Left lung (tissue), 10 donors: ENCODE results near the gene ACYP1. TPM values are rescaled to one million over a fixed set of nuclear protein-coding genes. Genes with fewer than 3 reads are reported as not detected.

ENCODE experiments used
- ATAC-seq: fragments of 200-7000 bp; cut with Tn5 transposase; one replicate; pipeline ENCODE4 v1.9.1; 2020; ENCODE audit warnings: moderate library complexity
- DNase-seq, 4 donors: peaks; one replicate each; pipeline ENCODE4 v3.0.0-alpha.2; 2013 to 2020
- H3K27ac ChIP-seq, 2 donors: fragments of 200-600 bp; sonication (generic) in 1 of 2; one replicate each; pipeline versions ENCODE4 v1.5.0 to v1.8.0; 2020 to 2021
- H3K27me3 ChIP-seq, 2 donors: fragments of 200-600 bp; sonication (generic) in 1 of 2; one replicate each; pipeline versions ENCODE4 v1.5.0 to v1.8.0; 2020 to 2021
- H3K36me3 ChIP-seq, 2 donors: fragments of 200-600 bp; sonication (generic) in 1 of 2; one replicate each; pipeline versions ENCODE4 v1.5.0 to v1.8.0; 2020 to 2021
- H3K4me1 ChIP-seq, 2 donors: fragments of 200-600 bp; one replicate each; pipeline ENCODE4 v1.8.0; 2021
- H3K4me3 ChIP-seq, 2 donors: fragments of 200-600 bp; sonication (generic) in 1 of 2; one replicate each; pipeline versions ENCODE4 v1.5.0 to v1.8.0; 2020 to 2021; ENCODE audit warnings: mild to moderate bottlenecking in 1 of 2
- H3K9me3 ChIP-seq, 2 donors: fragments of 200-600 bp; sonication (generic) in 1 of 2; one replicate each; pipeline versions ENCODE4 v1.5.0 to v1.8.0; 2020 to 2021
- intact Hi-C, 2 donors: fragments of 100-400 bp; cut with DNase I; formaldehyde crosslinking; loops; one replicate each; pipeline versions ENCODE4 v1.11.2 to v1.14.2; 2022
- polyA plus RNA-seq, 6 donors: library from polyadenylated mRNA; unstranded; fragments of 120-200 nt; gene quantifications; one replicate each; pipeline ENCODE4 v1.2.1, GENCODE V29; 2013; ENCODE audit not compliant: insufficient read length in 6 of 6
- total RNA-seq, 2 donors: library from RNA; stranded (reverse); fragmentation: NEBNext Ultra II Directional; extraction: Animal tissue kit (Norgen Biotek cat#: 25700); gene quantifications; one replicate each; pipeline ENCODE4 v1.2.1, GENCODE V29; 2021
- TF ChIP-seq, protein P1 (sequence below), 2 donors: fragments of 200-600 bp; sonication (generic) in 1 of 2; IDR thresholded peaks; one replicate each; pipeline versions ENCODE4 v1.5.0 to v1.8.0; 2021; ENCODE audit warnings: antibody characterized with exemption in 2 of 2
- donor health status: DM: no; HTN: yes; CAD: no.
- donor health status: DM: no; HTN: no; CAD: no.

ACYP1 gene
- total and polyA plus RNA-seq, 8 donors, result 9.8 to 57.0 (median 49.6) TPM

DNA sequence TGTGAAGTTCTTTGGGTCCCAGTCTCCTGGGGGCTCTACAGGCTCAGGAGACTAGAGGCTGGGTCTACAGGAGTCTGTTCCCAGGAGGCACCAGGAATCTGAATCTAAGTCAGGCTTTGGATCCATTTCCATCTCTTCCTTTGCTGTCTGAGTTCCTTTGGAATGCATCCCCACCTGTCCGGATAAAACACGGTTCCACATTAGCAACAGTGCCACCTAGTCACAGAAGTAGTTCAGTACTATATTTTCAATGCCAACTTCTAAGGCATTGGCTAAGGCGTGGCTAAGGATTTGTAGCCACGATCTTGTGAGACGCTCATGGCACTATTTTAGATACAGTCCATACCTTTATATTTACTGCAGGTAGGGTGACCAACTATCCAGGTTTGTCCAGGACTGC lies 20.7 kb upstream of the ACYP1 start:
- Histone ChIP-seq H3K27me3 (no peaks in the 10 kb centered on the region), H3K36me3 (peaks cover 0 to 80% of the 10 kb centered on the region in 2 donors), H3K9me3 (no peaks in the 10 kb centered on the region), H3K27ac (no peak overlapping the region), H3K4me1 (peaks cover 0 to 4% of the 10 kb centered on the region in 2 donors), H3K4me3 (no peak overlapping the region)
- DNase-seq, result no peak
- TF ChIP-seq, protein P1, sequence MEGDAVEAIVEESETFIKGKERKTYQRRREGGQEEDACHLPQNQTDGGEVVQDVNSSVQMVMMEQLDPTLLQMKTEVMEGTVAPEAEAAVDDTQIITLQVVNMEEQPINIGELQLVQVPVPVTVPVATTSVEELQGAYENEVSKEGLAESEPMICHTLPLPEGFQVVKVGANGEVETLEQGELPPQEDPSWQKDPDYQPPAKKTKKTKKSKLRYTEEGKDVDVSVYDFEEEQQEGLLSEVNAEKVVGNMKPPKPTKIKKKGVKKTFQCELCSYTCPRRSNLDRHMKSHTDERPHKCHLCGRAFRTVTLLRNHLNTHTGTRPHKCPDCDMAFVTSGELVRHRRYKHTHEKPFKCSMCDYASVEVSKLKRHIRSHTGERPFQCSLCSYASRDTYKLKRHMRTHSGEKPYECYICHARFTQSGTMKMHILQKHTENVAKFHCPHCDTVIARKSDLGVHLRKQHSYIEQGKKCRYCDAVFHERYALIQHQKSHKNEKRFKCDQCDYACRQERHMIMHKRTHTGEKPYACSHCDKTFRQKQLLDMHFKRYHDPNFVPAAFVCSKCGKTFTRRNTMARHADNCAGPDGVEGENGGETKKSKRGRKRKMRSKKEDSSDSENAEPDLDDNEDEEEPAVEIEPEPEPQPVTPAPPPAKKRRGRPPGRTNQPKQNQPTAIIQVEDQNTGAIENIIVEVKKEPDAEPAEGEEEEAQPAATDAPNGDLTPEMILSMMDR (IDR thresholded peaks at IDR 0.05), result no peak
- intact Hi-C loops, result loop anchor here in 1 of 2 donors (10.0 kb wide), 1 partner anchor 140 kb away; no protein-coding TSS in a partner anchor
- ATAC-seq, result peak; percentile 34

DNA sequence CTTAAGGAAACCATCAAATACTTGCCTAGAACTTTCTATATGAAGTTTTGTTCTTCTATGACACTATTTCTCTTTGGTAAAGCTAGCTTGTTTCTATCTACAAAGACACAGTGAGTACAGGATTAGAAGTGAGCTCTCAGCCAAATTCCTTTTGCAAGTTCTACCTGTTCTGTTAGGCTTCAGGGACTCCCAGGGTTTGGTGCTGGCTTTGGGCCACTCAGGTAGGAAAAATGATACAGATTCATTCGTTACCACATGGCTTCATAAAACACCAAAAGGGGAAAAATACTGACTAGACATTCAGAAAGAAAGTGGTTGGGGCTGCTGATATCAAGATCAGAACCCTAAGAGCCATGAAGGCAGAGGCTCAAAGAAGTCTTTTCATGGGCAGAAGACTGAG lies 19.4 kb upstream of the ACYP1 start:
- Histone ChIP-seq H3K9me3 (no peaks in the 10 kb centered on the region), H3K27ac (no peak overlapping the region), H3K36me3 (peaks cover 0 to 67% of the 10 kb centered on the region in 2 donors), H3K27me3 (no peaks in the 10 kb centered on the region), H3K4me1 (peaks cover 0 to 4% of the 10 kb centered on the region in 2 donors), H3K4me3 (no peak overlapping the region)
- no peak for ATAC-seq
- DNase-seq, result no peak
- TF ChIP-seq, protein P1 (IDR thresholded peaks at IDR 0.05), result no peak
- intact Hi-C loops, result loop anchor here in 1 of 2 donors (10.0 kb wide), 1 partner anchor 138 kb away; no protein-coding TSS in a partner anchor

DNA sequence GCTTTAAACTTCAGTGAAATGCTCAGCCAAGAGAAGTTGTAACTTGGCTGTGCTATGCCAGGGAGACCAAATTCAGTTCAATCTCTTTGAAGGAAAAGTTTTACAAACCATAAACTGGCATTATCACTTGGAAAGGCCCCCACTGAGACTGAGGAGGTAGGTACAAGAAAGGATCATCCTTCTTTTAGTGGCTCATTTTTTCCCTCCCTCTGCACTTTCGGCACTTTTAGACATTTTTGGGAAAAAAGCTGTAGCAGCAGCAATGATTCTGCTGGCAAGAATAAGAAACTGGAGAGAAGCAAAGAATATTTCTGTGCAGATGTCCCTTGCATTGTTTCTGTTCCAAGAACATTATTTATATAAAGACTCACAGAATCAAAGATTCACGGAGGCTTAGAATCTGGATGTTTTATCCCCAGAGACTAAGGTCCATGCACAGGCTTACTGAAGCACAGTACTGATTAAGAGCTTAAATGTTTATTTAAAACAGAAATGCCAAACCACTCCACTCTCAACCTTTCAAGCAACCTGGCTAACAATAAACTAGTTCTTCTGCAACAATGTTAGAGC lies 17.9 kb upstream of the ACYP1 start:
- H3K27ac ChIP-seq, result no peak overlapping the region
- H3K4me1 ChIP-seq, result peaks cover 0 to 4% of the 10 kb centered on the region in 2 donors
- H3K36me3 ChIP-seq, result peaks cover 0 to 52% of the 10 kb centered on the region in 2 donors
- TF ChIP-seq, protein P1 (IDR thresholded peaks at IDR 0.05), result no peak
- H3K4me3 ChIP-seq, result no peak overlapping the region
- H3K27me3 ChIP-seq, result no peaks in the 10 kb centered on the region
- ATAC-seq (no peak), DNase-seq (peak in 1 of 4 donors; percentile 27)
- H3K9me3 ChIP-seq, result no peaks in the 10 kb centered on the region
- intact Hi-C loops, result loop anchor here in 1 of 2 donors (10.0 kb wide), 1 partner anchor 137 kb away; no protein-coding TSS in a partner anchor

DNA sequence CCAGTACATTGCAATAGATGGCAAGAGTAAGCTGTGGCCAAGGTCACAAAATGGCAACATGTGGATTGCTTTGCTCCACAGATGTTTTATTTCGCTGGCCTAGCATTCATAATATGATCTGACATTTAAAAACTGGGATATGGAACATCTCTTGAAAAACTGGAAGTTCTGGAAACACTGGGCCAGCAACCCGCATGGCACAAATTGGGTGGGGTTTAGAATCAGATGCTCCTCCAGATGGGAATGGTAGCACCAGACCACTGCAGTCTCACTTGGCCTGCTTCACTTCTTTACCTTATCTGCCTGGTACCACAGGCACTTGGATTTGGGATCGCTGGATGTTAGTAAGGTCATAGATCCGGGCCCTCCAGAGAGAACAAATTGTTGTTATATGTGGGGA lies 15.7 kb upstream of the ACYP1 start:
- no peak overlapping the region for H3K4me3 ChIP-seq
- TF ChIP-seq, protein P1 (IDR thresholded peaks at IDR 0.05), result no peak
- ATAC-seq (no peak), DNase-seq (no peak)
- H3K27me3 ChIP-seq, result no peaks in the 10 kb centered on the region
- peaks cover 0 to 4% of the 10 kb centered on the region in 2 donors for H3K4me1 ChIP-seq
- intact Hi-C loops, result no loop called here
- no peak overlapping the region for H3K27ac ChIP-seq
- peaks cover 0 to 30% of the 10 kb centered on the region in 2 donors for H3K36me3 ChIP-seq
- H3K9me3 ChIP-seq, result no peaks in the 10 kb centered on the region

DNA sequence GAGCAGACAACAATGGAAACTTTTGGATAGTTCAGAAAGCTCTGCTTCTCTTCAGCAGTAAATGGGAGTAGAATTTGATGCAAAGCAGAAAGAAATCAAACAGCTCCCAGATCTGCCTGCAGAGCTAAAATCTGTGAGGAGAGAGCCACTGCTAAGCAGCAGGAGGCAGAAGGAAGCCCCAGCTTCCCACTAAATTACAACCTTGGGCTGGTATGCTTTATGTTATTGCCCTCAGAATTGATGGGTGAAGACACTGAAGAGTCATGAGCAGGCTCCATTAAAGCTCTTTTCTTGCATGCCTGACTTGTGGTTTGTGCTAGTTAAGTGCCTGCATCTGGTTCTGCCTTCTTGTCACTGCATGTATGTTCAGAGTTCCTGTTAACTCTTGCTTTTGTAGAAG lies 14.0 kb upstream of the ACYP1 start:
- no peak overlapping the region for H3K27ac ChIP-seq
- H3K9me3 ChIP-seq, result no peaks in the 10 kb centered on the region
- no peaks in the 10 kb centered on the region for H3K27me3 ChIP-seq
- H3K4me1 ChIP-seq, result peaks cover 0 to 4% of the 10 kb centered on the region in 2 donors
- TF ChIP-seq, protein P1 (IDR thresholded peaks at IDR 0.05), result no peak
- intact Hi-C loops, result no loop called here
- ATAC-seq (no peak), DNase-seq (no peak)
- H3K4me3 ChIP-seq, result no peak overlapping the region
- H3K36me3 ChIP-seq, result peaks cover 0 to 13% of the 10 kb centered on the region in 2 donors
